KMS-11 (cell line): ENCODE measurements around the gene MEGF11.

Experiments
- H2AFZ ChIP-seq: fragments of 200-600 bp; sonication (generic); 2 replicates; pipeline ENCODE4 v1.6.1; 2016; ENCODE audit warnings: antibody characterized with exemption, mixed run types, low read depth
- H3K27ac ChIP-seq: fragments of 200-600 bp; sonication (generic); 2 replicates; pipeline ENCODE4 v1.6.1; 2016; ENCODE audit warnings: mild to moderate bottlenecking, mixed run types
- H3K27me3 ChIP-seq: fragments of 200-600 bp; sonication (generic); 2 replicates; pipeline ENCODE4 v1.6.1; 2017; ENCODE audit warnings: mild to moderate bottlenecking, low read depth, mixed run types, moderate library complexity; ENCODE audit not compliant: insufficient read depth
- H3K36me3 ChIP-seq: fragments of 200-600 bp; sonication (generic); 2 replicates; pipeline ENCODE4 v1.6.1; 2017; ENCODE audit warnings: mild to moderate bottlenecking, mixed run types; ENCODE audit not compliant: insufficient read depth
- H3K4me1 ChIP-seq: fragments of 200-600 bp; sonication (generic); 2 replicates; pipeline ENCODE4 v1.6.1; 2016; ENCODE audit warnings: mild to moderate bottlenecking, low read depth, mixed run types; ENCODE audit not compliant: poor library complexity, severe bottlenecking
- H3K4me2 ChIP-seq: fragments of 200-600 bp; sonication (generic); 2 replicates; pipeline ENCODE4 v1.7.0; 2016; ENCODE audit warnings: mild to moderate bottlenecking, mixed run types
- H3K4me3 ChIP-seq: fragments of 200-600 bp; sonication (generic); IDR thresholded peaks from 2 replicates; pipeline ENCODE4 v1.6.1; 2017; ENCODE audit warnings: low read depth, low read length, mixed read lengths; ENCODE audit not compliant: insufficient read depth
- H3K79me2 ChIP-seq: fragments of 200-600 bp; sonication (generic); 2 replicates; pipeline ENCODE4 v1.6.1; 2016; ENCODE audit warnings: low read depth, mixed run types; ENCODE audit not compliant: insufficient read depth
- H3K9ac ChIP-seq: fragments of 200-600 bp; sonication (generic); 2 replicates; pipeline ENCODE4 v1.6.1; 2016; ENCODE audit warnings: mild to moderate bottlenecking, mixed run types
- H4K20me1 ChIP-seq: fragments of 200-600 bp; sonication (generic); 2 replicates; pipeline ENCODE4 v1.6.1; 2016; ENCODE audit warnings: mild to moderate bottlenecking, mixed run types; ENCODE audit not compliant: insufficient read depth
- TF ChIP-seq, protein P1 (sequence below): fragments of 200-600 bp; sonication (generic); conservative IDR thresholded peaks from 2 replicates; pipeline ENCODE4 v1.6.1; 2017; ENCODE audit warnings: low read depth, mild to moderate bottlenecking, antibody characterized with exemption, low read length, moderate library complexity, mixed read lengths

Gene MEGF11

GRCh38 chr15:66057089-66057488 lies 196.5 kb downstream of the MEGF11 start:
- Histone ChIP-seq H3K4me3 (no peak overlapping the region), H3K4me2 (no peak overlapping the region), H3K79me2 (no peaks in the 10 kb centered on the region), H4K20me1 (no peaks in the 10 kb centered on the region), H3K4me1 (no peaks in the 10 kb centered on the region), H3K27me3 (no peaks in the 10 kb centered on the region), H3K27ac (no peak overlapping the region), H3K9ac (no peak overlapping the region), H3K36me3 (no peaks in the 10 kb centered on the region), H2AFZ (no peak overlapping the region)
- TF ChIP-seq, protein P1, sequence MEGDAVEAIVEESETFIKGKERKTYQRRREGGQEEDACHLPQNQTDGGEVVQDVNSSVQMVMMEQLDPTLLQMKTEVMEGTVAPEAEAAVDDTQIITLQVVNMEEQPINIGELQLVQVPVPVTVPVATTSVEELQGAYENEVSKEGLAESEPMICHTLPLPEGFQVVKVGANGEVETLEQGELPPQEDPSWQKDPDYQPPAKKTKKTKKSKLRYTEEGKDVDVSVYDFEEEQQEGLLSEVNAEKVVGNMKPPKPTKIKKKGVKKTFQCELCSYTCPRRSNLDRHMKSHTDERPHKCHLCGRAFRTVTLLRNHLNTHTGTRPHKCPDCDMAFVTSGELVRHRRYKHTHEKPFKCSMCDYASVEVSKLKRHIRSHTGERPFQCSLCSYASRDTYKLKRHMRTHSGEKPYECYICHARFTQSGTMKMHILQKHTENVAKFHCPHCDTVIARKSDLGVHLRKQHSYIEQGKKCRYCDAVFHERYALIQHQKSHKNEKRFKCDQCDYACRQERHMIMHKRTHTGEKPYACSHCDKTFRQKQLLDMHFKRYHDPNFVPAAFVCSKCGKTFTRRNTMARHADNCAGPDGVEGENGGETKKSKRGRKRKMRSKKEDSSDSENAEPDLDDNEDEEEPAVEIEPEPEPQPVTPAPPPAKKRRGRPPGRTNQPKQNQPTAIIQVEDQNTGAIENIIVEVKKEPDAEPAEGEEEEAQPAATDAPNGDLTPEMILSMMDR, result no peak

- Histone ChIP-seq H3K4me1 (no peaks in the 10 kb centered on the region), H3K9ac (no peak overlapping the region), H3K36me3 (no peaks in the 10 kb centered on the region), H3K27ac (no peak overlapping the region), H3K4me3 (no peak overlapping the region), H4K20me1 (no peaks in the 10 kb centered on the region), H3K27me3 (no peaks in the 10 kb centered on the region), H3K79me2 (no peaks in the 10 kb centered on the region), H3K4me2 (no peak overlapping the region), H2AFZ (no peak overlapping the region)
- TF ChIP-seq, protein P1, result no peak
These were observed 199.6 kb downstream of the MEGF11 start for GRCh38 chr15:66053991-66054390.

DNA sequence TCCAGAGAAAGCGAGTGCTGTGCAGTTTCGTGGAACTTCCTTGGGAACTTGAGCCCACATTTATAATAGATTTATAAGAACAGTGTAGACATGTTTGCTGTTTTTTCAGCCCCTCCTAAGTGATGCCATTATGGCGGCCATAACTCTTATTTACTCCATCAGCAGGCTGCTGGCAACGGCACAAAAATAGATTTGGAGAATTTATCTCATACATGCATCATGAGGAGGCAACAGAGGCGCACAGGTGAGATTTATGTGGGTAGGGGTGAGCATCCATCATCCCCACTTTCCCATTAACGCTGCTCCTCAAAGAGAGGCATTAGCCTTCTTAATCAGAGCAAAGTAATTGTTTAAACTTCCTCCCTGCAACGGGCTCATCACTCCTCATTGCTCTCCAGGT lies 201.7 kb downstream of the MEGF11 start:
- no peak overlapping the region for H3K27ac ChIP-seq
- H3K4me2 ChIP-seq, result no peak overlapping the region
- TF ChIP-seq, protein P1, result no peak
- H3K27me3 ChIP-seq, result no peaks in the 10 kb centered on the region
- no peaks in the 10 kb centered on the region for H3K4me1 ChIP-seq
- H3K79me2 ChIP-seq, result no peaks in the 10 kb centered on the region
- no peak overlapping the region for H2AFZ ChIP-seq
- no peaks in the 10 kb centered on the region for H3K36me3 ChIP-seq
- H3K9ac ChIP-seq, result no peak overlapping the region
- H4K20me1 ChIP-seq, result no peaks in the 10 kb centered on the region
- H3K4me3 ChIP-seq, result no peak overlapping the region

GRCh38 chr15:66050264-66050663 lies 203.3 kb downstream of the MEGF11 start:
- no peak overlapping the region for H3K4me2 ChIP-seq
- H3K9ac ChIP-seq, result no peak overlapping the region
- TF ChIP-seq, protein P1, result no peak
- no peaks in the 10 kb centered on the region for H3K79me2 ChIP-seq
- H4K20me1 ChIP-seq, result no peaks in the 10 kb centered on the region
- H2AFZ ChIP-seq, result no peak overlapping the region
- H3K36me3 ChIP-seq, result no peaks in the 10 kb centered on the region
- no peaks in the 10 kb centered on the region for H3K4me1 ChIP-seq
- no peak overlapping the region for H3K4me3 ChIP-seq
- no peak overlapping the region for H3K27ac ChIP-seq
- H3K27me3 ChIP-seq, result no peaks in the 10 kb centered on the region

DNA sequence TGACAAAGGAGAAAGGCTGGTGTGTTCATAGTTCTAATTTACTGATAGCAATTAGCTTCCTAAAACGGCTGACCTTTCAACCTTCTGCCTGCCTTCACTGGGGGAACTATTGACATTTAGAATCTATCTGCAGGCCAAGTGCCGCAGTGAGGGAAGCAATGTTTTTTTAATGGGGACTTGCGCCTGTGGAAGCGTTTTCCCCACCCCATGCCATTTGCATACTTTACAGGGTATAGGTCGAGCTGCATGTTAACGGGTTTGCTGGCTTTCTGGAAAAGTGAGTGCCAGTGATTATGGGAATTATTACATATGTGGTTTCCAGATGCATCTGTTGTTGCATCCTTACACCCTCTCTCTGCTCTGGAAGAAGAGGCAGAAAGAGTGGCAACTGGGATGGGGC lies 204.2 kb downstream of the MEGF11 start:
- Histone ChIP-seq H2AFZ (no peak overlapping the region), H3K4me3 (no peak overlapping the region), H3K36me3 (no peaks in the 10 kb centered on the region), H3K9ac (no peak overlapping the region), H4K20me1 (no peaks in the 10 kb centered on the region), H3K4me2 (no peak overlapping the region), H3K79me2 (no peaks in the 10 kb centered on the region), H3K4me1 (no peaks in the 10 kb centered on the region), H3K27ac (no peak overlapping the region), H3K27me3 (no peaks in the 10 kb centered on the region)
- TF ChIP-seq, protein P1, result no peak
